Endothelial cell of umbilical vein (primary cell): ENCODE results near the gene KDM4B. TPM values are rescaled to one million over a fixed set of nuclear protein-coding genes. Genes with fewer than 3 reads are reported as not detected.

ENCODE experiments used
- BruUV-seq: library from RNA; stranded (reverse); fragments of 400-500 nt; replicated peaks from 2 replicates; lab custom pipeline; 2021; lab: Mats Ljungman, UMichigan
- CTCF ChIA-PET: fragments of 300-600, 350-600 bp; sonication (Branson Sonifier 250); formaldehyde crosslinking; loops from one replicate; lab custom pipeline; 2021; ENCODE audit warnings: antibody characterized with exemption, inconsistent platforms; lab: Charles Lee
- POLR2A ChIA-PET: fragments of 300-600, 350-600 bp; sonication (Branson Sonifier 250); formaldehyde crosslinking; loops from one replicate; lab custom pipeline; 2021; ENCODE audit warnings: antibody characterized with exemption, inconsistent platforms; lab: Charles Lee
- DNase-seq: peaks from one replicate; pipeline ENCODE4 v3.0.0-alpha.2; 2011; ENCODE audit warnings: low read depth, low spot score
- FAIRE-seq: peaks from 2 replicates; lab custom pipeline; 2011; peaks lifted over from hg19 to GRCh38; lab: Jason Lieb, UNC
- H2AFZ ChIP-seq: 2 replicates; pipeline ENCODE4 v1.6.0; 2012; ENCODE audit warnings: low read depth, low read length, control low read depth, inconsistent platforms
- H3K27ac ChIP-seq: 2 replicates; pipeline ENCODE4 v1.5.1; 2011; ENCODE audit warnings: low read depth, mild to moderate bottlenecking, control low read depth, low read length, moderate library complexity; ENCODE audit not compliant: insufficient read depth
- H3K27me3 ChIP-seq, 2 experiments: 2 replicates each; pipeline versions ENCODE4 v1.6.0 to v1.6.1; 2011; ENCODE audit warnings: low read length in 2 of 2, mixed read lengths in 1 of 2; ENCODE audit not compliant: control insufficient read depth in 2 of 2, insufficient read depth in 2 of 2
- H3K36me3 ChIP-seq, 2 experiments: 2 replicates in 1 of 2; 3 replicates in 1 of 2; pipeline ENCODE4 v1.5.1; 2011; ENCODE audit warnings: low read length in 2 of 2, mild to moderate bottlenecking in 1 of 2, moderate library complexity in 1 of 2; ENCODE audit not compliant: control insufficient read depth in 2 of 2, insufficient read depth in 2 of 2; ENCODE audit errors: extremely low read depth in 1 of 2
- H3K4me1 ChIP-seq: 3 replicates; pipeline ENCODE4 v1.5.1; 2011; ENCODE audit warnings: mild to moderate bottlenecking, low read length; ENCODE audit not compliant: control insufficient read depth, insufficient read depth; ENCODE audit errors: extremely low read depth
- H3K4me2 ChIP-seq: 2 replicates; pipeline ENCODE4 v1.6.1; 2011; ENCODE audit warnings: low read length, control low read depth, mixed read lengths; ENCODE audit not compliant: insufficient read depth
- H3K4me3 ChIP-seq, 3 experiments: fragments of 200-600 bp in 1 of 3; sonication (generic), shearing (Covaris generic) in 1 of 3; replicated peaks in 1 of 3; 2 replicates each; pipeline ENCODE4 v1.5.1; 2011 to 2016; ENCODE audit warnings: control low read depth in 3 of 3, low read length in 3 of 3, mild to moderate bottlenecking in 2 of 3, inconsistent platforms in 1 of 3, low read depth in 1 of 3, moderate library complexity in 1 of 3; ENCODE audit not compliant: insufficient read depth in 1 of 3
- H3K79me2 ChIP-seq: 2 replicates; pipeline ENCODE4 v1.6.0; 2012; ENCODE audit warnings: low read length, inconsistent platforms; ENCODE audit not compliant: control insufficient read depth, insufficient read depth
- H3K9ac ChIP-seq: replicated peaks from 2 replicates; pipeline ENCODE3; 2011; ENCODE audit warnings: low read length, control low read depth; ENCODE audit not compliant: insufficient read depth; ENCODE audit errors: extremely low read depth
- H3K9me1 ChIP-seq: replicated peaks from 3 replicates; pipeline ENCODE4 v1.6.0; 2011; ENCODE audit warnings: mild to moderate bottlenecking, low read length; ENCODE audit not compliant: control insufficient read depth, insufficient read depth; ENCODE audit errors: extremely low read depth
- H3K9me3 ChIP-seq: replicated peaks from 2 replicates; pipeline ENCODE4 v1.5.1; 2012; ENCODE audit warnings: low read length, inconsistent platforms; ENCODE audit not compliant: control insufficient read depth, insufficient read depth
- H4K20me1 ChIP-seq: replicated peaks from 2 replicates; pipeline ENCODE3; 2011; ENCODE audit warnings: mild to moderate bottlenecking, low read length; ENCODE audit not compliant: control insufficient read depth, insufficient read depth; ENCODE audit errors: extremely low read depth
- CTCF ChIP-seq, 2 donors: IDR thresholded peaks; 1 replicate in 1 of 2; 2 replicates in 1 of 2; pipeline ENCODE4 v1.5.1; 2011; ENCODE audit warnings: low read length in 2 of 2, mild to moderate bottlenecking in 2 of 2, moderate library complexity in 2 of 2, control low read depth in 1 of 2, inconsistent platforms in 1 of 2, low read depth in 1 of 2; ENCODE audit not compliant: insufficient read depth in 1 of 2; ENCODE audit errors: extremely low read depth in 1 of 2
- EZH2 ChIP-seq: IDR thresholded peaks from 2 replicates; pipeline ENCODE4 v1.6.1; 2012; ENCODE audit warnings: borderline replicate concordance, low read depth, mild to moderate bottlenecking, moderate library complexity, low read length, inconsistent platforms; ENCODE audit not compliant: severe bottlenecking
- FOS ChIP-seq: IDR thresholded peaks from 2 replicates; pipeline ENCODE4 v1.6.1; 2011; ENCODE audit warnings: mild to moderate bottlenecking, low read length, moderate library complexity, borderline replicate concordance; ENCODE audit not compliant: insufficient read depth
- GATA2 ChIP-seq: IDR thresholded peaks from 2 replicates; pipeline ENCODE4 v1.7.0; 2011; ENCODE audit warnings: low read depth, mild to moderate bottlenecking, moderate library complexity, mixed read lengths, low read length; ENCODE audit not compliant: insufficient read length, insufficient read depth
- JUN ChIP-seq: IDR thresholded peaks from 2 replicates; pipeline ENCODE4 v1.6.1; 2011; ENCODE audit warnings: borderline replicate concordance, low read depth; ENCODE audit not compliant: insufficient read length, insufficient read depth
- MAX ChIP-seq: IDR thresholded peaks from 2 replicates; pipeline ENCODE4 v1.6.1; 2011; ENCODE audit not compliant: insufficient read depth, insufficient read length
- MYC ChIP-seq: IDR thresholded peaks from one replicate; pipeline ENCODE4 v1.6.1; 2011; ENCODE audit warnings: mild to moderate bottlenecking, low read depth, low read length
- POLR2A ChIP-seq: IDR thresholded peaks from 2 replicates; pipeline ENCODE4 v1.6.1; 2012; ENCODE audit warnings: low read depth, mild to moderate bottlenecking, control low read depth, low read length
- POLR2AphosphoS5 ChIP-seq: IDR thresholded peaks from 2 replicates; pipeline ENCODE4 v1.6.1; 2012; ENCODE audit warnings: low read depth, mild to moderate bottlenecking, control low read depth, low read length, moderate library complexity; ENCODE audit not compliant: insufficient read depth
- dilution Hi-C: fragments of 300-500 bp; cut with MboI; formaldehyde crosslinking; loops from one replicate; pipeline ENCODE4 v1.15.0; 2019; ENCODE audit warnings: low sequenced_read_pairs; ENCODE audit not compliant: extremely low pct_ligation_motif_present
- intact Hi-C: fragments of 100-400 bp; cut with micrococcal nuclease; formaldehyde crosslinking; loops from one replicate; pipeline ENCODE4 v1.10.0; 2022
- polyA plus RNA-seq, 4 experiments: library from polyadenylated mRNA; depleted of rRNA in 3 of 4; stranded (reverse) in 3 of 4; unstranded in 1 of 4; fragments of >200 nt; gene quantifications; 2 replicates each; pipeline versions ENCODE4 v1.2.1 to v1.2.3, GENCODE V29; 2011 to 2012; ENCODE audit warnings: missing spikeins in 1 of 4
- total RNA-seq: library from RNA; stranded (reverse); gene quantifications from 2 replicates; pipeline ENCODE4 v1.2.3, GENCODE V29; 2021

KDM4B gene
- total and polyA plus RNA-seq, 2 donors (not counting 3 experiments of a cell fraction or from before 2014, with no cell fraction given) = 12.4 to 37.2 TPM

- dilution Hi-C loops (no loop called here), intact Hi-C loops (no loop called here)
- Histone ChIP-seq H3K9me1 (no peaks in the 10 kb centered on the region), H3K9ac (no peak overlapping the region), H3K79me2 (no peaks in the 10 kb centered on the region), H4K20me1 (no peaks in the 10 kb centered on the region), H3K4me3 (no peak overlapping the region), H3K36me3 (peaks cover 0 to 9% of the 10 kb centered on the region in 2 experiments), H3K27ac (no peak overlapping the region), H3K27me3 (no peaks in the 10 kb centered on the region), H3K4me2 (no peak overlapping the region), H2AFZ (no peak overlapping the region), H3K4me1 (no peaks in the 10 kb centered on the region), H3K9me3 (no peaks in the 10 kb centered on the region)
- CTCF ChIA-PET = no interaction called here
- FAIRE-seq (no peak), DNase-seq (no peak)
- POLR2A ChIA-PET = no interaction called here
- TF ChIP-seq JUN (no peak), MYC (no peak), MAX (no peak), FOS (no peak), CTCF (IDR thresholded peaks at IDR 0.05; ENCODE audit: extremely low read depth in 1 of 2, insufficient read depth in 1 of 2, low read depth in 1 of 2, low read length in 2 of 2) (no peak), POLR2AphosphoS5 (no peak), EZH2 (no peak), GATA2 (no peak), POLR2A (no peak)
- BruUV-seq = no TSS peak
These were observed 179.9 kb downstream of the KDM4B start for GRCh38 chr19:5148794-5149190.
